Measurements from ENCODE around the gene TM7SF3.

Gene TM7SF3

DNA sequence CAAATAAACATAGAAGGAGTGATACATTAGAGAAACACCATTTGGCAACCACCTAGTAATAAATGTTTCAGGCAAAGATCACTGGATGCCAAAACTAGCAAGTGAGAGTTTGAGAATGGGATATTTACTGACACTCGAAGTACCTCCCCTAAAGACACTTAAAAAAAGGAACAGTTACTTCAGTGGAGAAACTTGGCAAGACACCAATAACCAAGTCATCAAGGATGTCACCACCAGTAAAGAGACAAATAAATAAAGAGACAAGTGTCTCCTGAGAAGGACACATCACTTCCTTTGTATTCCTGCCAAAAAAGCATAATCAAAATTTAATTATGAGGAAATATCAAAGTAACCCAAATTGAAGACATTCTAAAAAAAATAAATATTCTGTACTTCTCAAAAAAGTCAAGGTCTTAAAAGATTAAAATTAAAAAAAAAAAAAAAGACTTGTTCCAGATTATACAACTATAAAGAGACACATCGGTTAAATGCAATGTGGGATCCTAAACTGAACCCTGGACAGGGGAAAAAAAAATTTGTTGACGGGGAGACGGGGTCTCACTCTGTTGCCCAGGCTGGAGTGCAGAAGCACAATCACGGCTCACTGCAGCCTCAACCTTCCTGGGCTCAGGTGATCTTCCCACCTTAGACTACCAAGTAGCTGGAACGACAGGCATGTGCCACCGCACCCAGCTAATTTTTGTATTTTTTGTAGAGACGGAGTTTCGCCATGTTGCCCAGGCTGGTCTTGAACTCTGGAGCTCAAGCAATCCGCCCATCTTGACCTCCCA is 26.4 kb downstream of the TM7SF3 start:
- no peak for DNase-seq (ENCODE audit: low read depth, low spot score)
- no peak overlapping the region for H3K4me3 ChIP-seq (ENCODE audit: low read depth, low read length)
- TF ChIP-seq, protein P1, sequence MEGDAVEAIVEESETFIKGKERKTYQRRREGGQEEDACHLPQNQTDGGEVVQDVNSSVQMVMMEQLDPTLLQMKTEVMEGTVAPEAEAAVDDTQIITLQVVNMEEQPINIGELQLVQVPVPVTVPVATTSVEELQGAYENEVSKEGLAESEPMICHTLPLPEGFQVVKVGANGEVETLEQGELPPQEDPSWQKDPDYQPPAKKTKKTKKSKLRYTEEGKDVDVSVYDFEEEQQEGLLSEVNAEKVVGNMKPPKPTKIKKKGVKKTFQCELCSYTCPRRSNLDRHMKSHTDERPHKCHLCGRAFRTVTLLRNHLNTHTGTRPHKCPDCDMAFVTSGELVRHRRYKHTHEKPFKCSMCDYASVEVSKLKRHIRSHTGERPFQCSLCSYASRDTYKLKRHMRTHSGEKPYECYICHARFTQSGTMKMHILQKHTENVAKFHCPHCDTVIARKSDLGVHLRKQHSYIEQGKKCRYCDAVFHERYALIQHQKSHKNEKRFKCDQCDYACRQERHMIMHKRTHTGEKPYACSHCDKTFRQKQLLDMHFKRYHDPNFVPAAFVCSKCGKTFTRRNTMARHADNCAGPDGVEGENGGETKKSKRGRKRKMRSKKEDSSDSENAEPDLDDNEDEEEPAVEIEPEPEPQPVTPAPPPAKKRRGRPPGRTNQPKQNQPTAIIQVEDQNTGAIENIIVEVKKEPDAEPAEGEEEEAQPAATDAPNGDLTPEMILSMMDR (IDR thresholded peaks at IDR 0.05; ENCODE audit: low read depth, low read length): no peak
- in situ Hi-C loops (cut with HindIII; ENCODE audit: low sequenced_read_pairs): no loop called here

DNA sequence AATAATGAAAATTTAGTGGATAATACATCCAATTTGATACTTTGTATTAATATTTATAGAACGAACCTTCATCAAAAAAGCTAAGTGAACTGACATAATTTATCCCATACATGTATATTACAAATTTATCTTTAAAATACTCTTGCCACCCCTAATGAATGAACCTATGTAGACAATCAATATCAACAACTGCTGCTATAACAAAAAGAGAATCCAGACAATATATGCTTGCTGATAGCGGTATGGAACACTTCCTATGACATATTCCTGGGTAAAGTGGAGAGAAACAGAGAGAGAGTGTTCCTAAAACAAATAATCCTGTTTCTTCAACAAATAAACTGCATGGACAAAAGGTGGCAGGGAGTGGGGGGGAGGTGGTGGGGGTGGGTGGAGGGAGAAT is 31.3 kb downstream of the TM7SF3 start:
- no peak overlapping the region for H3K4me3 ChIP-seq (ENCODE audit: low read depth, low read length)
- TF ChIP-seq, protein P1 (IDR thresholded peaks at IDR 0.05; ENCODE audit: low read depth, low read length): no peak
- DNase-seq (ENCODE audit: low read depth, low spot score): no peak
- in situ Hi-C loops (cut with HindIII; ENCODE audit: low sequenced_read_pairs): no loop called here

DNA sequence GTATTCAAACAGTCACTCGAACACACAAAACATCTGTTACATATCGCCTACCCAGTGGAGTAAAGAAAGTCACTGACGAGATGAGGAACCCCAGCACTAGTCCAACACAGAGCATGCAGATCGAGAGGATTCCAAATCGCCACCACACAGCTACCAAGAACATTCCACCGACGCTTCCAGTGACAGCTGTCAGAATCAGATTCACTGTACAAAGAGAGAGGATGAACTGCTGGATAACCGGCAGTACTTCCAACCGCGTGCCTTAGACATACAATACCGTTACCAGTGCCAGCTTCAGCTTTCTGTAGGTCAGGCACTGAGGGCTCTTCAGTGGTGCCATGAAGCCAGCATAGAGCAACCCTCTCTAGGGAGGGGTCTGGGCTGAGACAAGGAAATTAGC is 34.5 kb downstream of the TM7SF3 start:
- in situ Hi-C loops (cut with HindIII; ENCODE audit: low sequenced_read_pairs): no loop called here
- DNase-seq (ENCODE audit: low read depth, low spot score): no peak
- H3K4me3 ChIP-seq (ENCODE audit: low read depth, low read length): no peak overlapping the region
- TF ChIP-seq, protein P1 (IDR thresholded peaks at IDR 0.05; ENCODE audit: low read depth, low read length): no peak

DNA sequence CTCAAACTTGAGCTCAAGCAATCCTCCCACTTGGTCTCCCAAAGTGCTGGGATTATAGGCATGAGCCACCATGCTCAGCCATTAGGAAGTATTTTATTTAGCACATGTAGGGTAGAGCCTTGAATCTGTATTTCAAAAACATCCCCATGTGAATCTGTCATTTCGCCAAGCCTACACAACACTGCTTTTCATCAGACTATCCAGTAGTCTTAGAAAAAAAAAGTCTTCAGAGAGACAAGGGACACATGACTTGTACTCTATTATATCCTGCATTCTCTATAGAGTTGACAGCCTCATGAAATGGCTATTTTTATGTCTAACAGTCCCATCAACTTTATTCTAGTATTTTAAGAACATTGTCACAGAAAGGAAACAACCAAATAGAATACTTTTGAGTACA is 35.4 kb downstream of the TM7SF3 start:
- no peak for DNase-seq (ENCODE audit: low read depth, low spot score)
- TF ChIP-seq, protein P1 (IDR thresholded peaks at IDR 0.05; ENCODE audit: low read depth, low read length): no peak
- H3K4me3 ChIP-seq (ENCODE audit: low read depth, low read length): no peak overlapping the region
- in situ Hi-C loops (cut with HindIII; ENCODE audit: low sequenced_read_pairs): no loop called here

DNA sequence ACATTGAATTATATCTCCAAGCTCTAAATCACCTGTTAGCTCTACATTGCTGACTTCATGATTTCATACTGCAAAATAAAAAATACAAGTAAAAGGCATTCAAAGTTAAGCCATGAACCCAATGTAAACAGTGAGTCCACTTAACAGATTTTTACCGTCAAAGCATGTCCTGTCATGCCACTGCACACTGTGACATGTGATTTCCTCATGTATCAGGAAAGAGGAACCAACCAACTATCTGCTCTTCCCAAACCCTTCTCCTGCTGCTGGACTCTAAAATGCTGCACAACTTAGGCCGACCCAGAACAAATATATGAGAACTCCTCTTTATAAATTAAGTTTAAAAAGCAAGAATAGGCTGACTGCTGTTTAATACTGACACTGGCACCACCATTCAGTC is 37.5 kb downstream of the TM7SF3 start:
- no peak for DNase-seq (ENCODE audit: low read depth, low spot score)
- in situ Hi-C loops (cut with HindIII; ENCODE audit: low sequenced_read_pairs): no loop called here
- TF ChIP-seq, protein P1 (IDR thresholded peaks at IDR 0.05; ENCODE audit: low read depth, low read length): no peak
- no peak overlapping the region for H3K4me3 ChIP-seq (ENCODE audit: low read depth, low read length)

DNA sequence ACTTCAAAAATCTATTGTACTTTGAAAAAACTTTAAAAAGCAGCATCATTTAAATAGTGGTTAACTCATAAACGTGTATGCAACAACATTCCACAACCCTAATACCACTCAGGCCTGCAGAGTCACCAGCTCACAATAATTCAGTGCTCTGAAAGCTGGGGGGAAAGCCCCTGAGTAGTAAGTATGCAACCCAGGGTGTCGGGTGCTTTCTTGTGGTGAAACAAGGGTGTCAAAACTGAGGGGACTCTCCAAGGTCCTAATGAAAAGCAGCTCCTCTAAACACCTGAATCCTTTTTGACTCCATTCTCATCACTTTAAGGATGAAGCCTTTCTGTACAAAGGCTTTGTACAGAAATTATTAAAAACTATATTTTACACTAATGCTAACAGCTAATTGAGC is 42.2 kb downstream of the TM7SF3 start:
- in situ Hi-C loops (cut with HindIII; ENCODE audit: low sequenced_read_pairs): no loop called here
- DNase-seq (ENCODE audit: low read depth, low spot score): no peak
- TF ChIP-seq, protein P1 (IDR thresholded peaks at IDR 0.05; ENCODE audit: low read depth, low read length): no peak
- no peak overlapping the region for H3K4me3 ChIP-seq (ENCODE audit: low read depth, low read length)
